ENCODE measurements around the gene AATK. TPM values are rescaled to one million over a fixed set of nuclear protein-coding genes. Genes with fewer than 3 reads are reported as not detected.

The AATK gene
- polyA plus RNA-seq, 1 donor (not counting 4 experiments of a cell fraction or from before 2014, with no cell fraction given) = 0.16 TPM

GRCh38 chr17:81143717-81144422 is 22.2 kb downstream of the AATK start:
- DNase-seq (ENCODE audit: low read depth, low spot score) (no peak), FAIRE-seq (no peak)
- no peak overlapping the region for H3K4me2 ChIP-seq (ENCODE audit: control insufficient read depth, extremely low read depth, insufficient read depth, low read depth, low read length)
- no peaks in the 10 kb centered on the region for H3K36me3 ChIP-seq (ENCODE audit: control insufficient read depth in 2 of 2, extremely low read depth in 1 of 2, insufficient read depth in 2 of 2, low read length in 2 of 2)
- no peak overlapping the region for H2AFZ ChIP-seq (ENCODE audit: control insufficient read depth, low read length)
- no peaks in the 10 kb centered on the region for H3K4me1 ChIP-seq (ENCODE audit: control insufficient read depth, extremely low read depth, insufficient read depth, low read length)
- no peaks in the 10 kb centered on the region for H3K9me1 ChIP-seq (ENCODE audit: control insufficient read depth, extremely low read depth, insufficient read depth, low read length)
- no peak overlapping the region for H3K4me3 ChIP-seq (ENCODE audit: control insufficient read depth in 2 of 3, extremely low read depth in 1 of 3, insufficient read depth in 2 of 3, low read depth in 1 of 3, low read length in 3 of 3)
- H3K9ac ChIP-seq (ENCODE audit: control insufficient read depth, extremely low read depth, insufficient read depth, low read length) = no peak overlapping the region
- no peaks in the 10 kb centered on the region for H3K79me2 ChIP-seq (ENCODE audit: control insufficient read depth, insufficient read depth, low read length)
- no peaks in the 10 kb centered on the region for H3K9me3 ChIP-seq (ENCODE audit: control insufficient read depth, low read depth, low read length)
- H3K27me3 ChIP-seq (ENCODE audit: control insufficient read depth, extremely low read depth, insufficient read depth, low read length) = peaks cover 8% of the 10 kb centered on the region
- no peak for TF ChIP-seq EZH2 (IDR thresholded peaks at IDR 0.05; ENCODE audit: low read length)
- no peak for TF ChIP-seq CTCF (optimal IDR thresholded peaks at IDR 0.05 in 1 of 3, IDR thresholded peaks at IDR 0.05 in 1 of 3, conservative IDR thresholded peaks at IDR 0.05 in 1 of 3; ENCODE audit: extremely low read depth in 1 of 3, insufficient read depth in 2 of 3, low read length in 3 of 3)
- dilution Hi-C loops (cut with MboI; ENCODE audit: extremely low pct_ligation_motif_present, low sequenced_read_pairs) = no loop called here
- no peaks in the 10 kb centered on the region for H4K20me1 ChIP-seq (ENCODE audit: control insufficient read depth, extremely low read depth, insufficient read depth, low read length)
- no peak overlapping the region for H3K27ac ChIP-seq (ENCODE audit: control insufficient read depth, insufficient read depth, low read length)

- Histone ChIP-seq H4K20me1 (ENCODE audit: control insufficient read depth, extremely low read depth, insufficient read depth, low read length) (no peaks in the 10 kb centered on the region), H3K4me2 (ENCODE audit: control insufficient read depth, extremely low read depth, insufficient read depth, low read depth, low read length) (no peak overlapping the region), H3K36me3 (ENCODE audit: control insufficient read depth in 2 of 2, extremely low read depth in 1 of 2, insufficient read depth in 2 of 2, low read length in 2 of 2) (no peaks in the 10 kb centered on the region), H2AFZ (ENCODE audit: control insufficient read depth, low read length) (no peak overlapping the region), H3K27me3 (ENCODE audit: control insufficient read depth, extremely low read depth, insufficient read depth, low read length) (peaks cover 3% of the 10 kb centered on the region), H3K79me2 (ENCODE audit: control insufficient read depth, insufficient read depth, low read length) (no peaks in the 10 kb centered on the region), H3K9me1 (ENCODE audit: control insufficient read depth, extremely low read depth, insufficient read depth, low read length) (no peaks in the 10 kb centered on the region), H3K9me3 (ENCODE audit: control insufficient read depth, low read depth, low read length) (peaks cover 3% of the 10 kb centered on the region), H3K9ac (ENCODE audit: control insufficient read depth, extremely low read depth, insufficient read depth, low read length) (no peak overlapping the region), H3K4me1 (ENCODE audit: control insufficient read depth, extremely low read depth, insufficient read depth, low read length) (no peaks in the 10 kb centered on the region), H3K27ac (ENCODE audit: control insufficient read depth, insufficient read depth, low read length) (no peak overlapping the region), H3K4me3 (ENCODE audit: control insufficient read depth in 2 of 3, extremely low read depth in 1 of 3, insufficient read depth in 2 of 3, low read depth in 1 of 3, low read length in 3 of 3) (no peak overlapping the region)
- DNase-seq (ENCODE audit: low read depth, low spot score) (no peak), FAIRE-seq (no peak)
- dilution Hi-C loops (cut with MboI; ENCODE audit: extremely low pct_ligation_motif_present, low sequenced_read_pairs) = no loop called here
- TF ChIP-seq EZH2 (IDR thresholded peaks at IDR 0.05; ENCODE audit: low read length) = no peak
Observed at GRCh38 chr17:81143200-81143527, 22.9 kb downstream of the AATK start.

All from keratinocyte (primary cell).